DND-41 (cell line): ENCODE results near the gene TCF7L1.

ENCODE experiments used
- ATAC-seq: fragments of 200-7000 bp; cut with Tn5 transposase; 3 replicates; pipeline ENCODE4 v1.9.1; 2021; ENCODE audit warnings: low read depth; ENCODE audit not compliant: insufficient read depth
- DNase-seq: peaks from one replicate; pipeline ENCODE4 v3.0.0-alpha.2; 2020
- H2AFZ ChIP-seq: 2 replicates; pipeline ENCODE4 v1.6.0; 2012; ENCODE audit warnings: low read depth, low read length
- H3K27ac ChIP-seq: 2 replicates; pipeline ENCODE4 v1.5.1; 2012; ENCODE audit warnings: low read length, inconsistent platforms
- H3K27me3 ChIP-seq: fragments of 200-600 bp; sonication (generic); 2 replicates; pipeline ENCODE4 v1.6.0; 2012; ENCODE audit warnings: low read length, mild to moderate bottlenecking, inconsistent platforms; ENCODE audit not compliant: insufficient read depth, poor library complexity
- H3K36me3 ChIP-seq: 2 replicates; pipeline ENCODE4 v1.5.1; 2012; ENCODE audit warnings: low read length, inconsistent platforms; ENCODE audit not compliant: insufficient read depth
- H3K4me1 ChIP-seq: 2 replicates; pipeline ENCODE4 v1.5.1; 2012; ENCODE audit warnings: mild to moderate bottlenecking, low read length; ENCODE audit not compliant: insufficient read depth
- H3K4me2 ChIP-seq: 2 replicates; pipeline ENCODE4 v1.6.0; 2012; ENCODE audit warnings: mild to moderate bottlenecking, moderate library complexity, low read length, inconsistent platforms; ENCODE audit not compliant: insufficient read depth
- H3K4me3 ChIP-seq, 2 experiments: fragments of 200-600 bp in 1 of 2; shearing (Covaris generic) in 1 of 2; 2 replicates each; pipeline ENCODE4 v1.5.1; 2012 to 2016; ENCODE audit warnings: inconsistent platforms in 2 of 2, low read length in 2 of 2, mild to moderate bottlenecking in 2 of 2, low read depth in 1 of 2, moderate library complexity in 1 of 2
- H3K79me2 ChIP-seq: 2 replicates; pipeline ENCODE4 v1.6.0; 2012; ENCODE audit warnings: low read length, inconsistent platforms; ENCODE audit not compliant: insufficient read depth
- H3K9ac ChIP-seq: 2 replicates; pipeline ENCODE4 v1.6.0; 2012; ENCODE audit warnings: low read depth, mild to moderate bottlenecking, inconsistent platforms, low read length, moderate library complexity
- H3K9me3 ChIP-seq: 2 replicates; pipeline ENCODE4 v1.5.1; 2012; ENCODE audit warnings: low read length, moderate library complexity, mild to moderate bottlenecking, inconsistent platforms; ENCODE audit not compliant: insufficient read depth, severe bottlenecking
- H4K20me1 ChIP-seq: 2 replicates; pipeline ENCODE4 v1.6.0; 2012; ENCODE audit warnings: low read length; ENCODE audit not compliant: insufficient read depth
- CTCF ChIP-seq: IDR thresholded peaks from 2 replicates; pipeline ENCODE4 v1.5.1; 2012; ENCODE audit warnings: borderline replicate concordance, low read length, moderate library complexity, mild to moderate bottlenecking; ENCODE audit not compliant: poor library complexity, severe bottlenecking; ENCODE audit errors: extremely low read depth
- EZH2 ChIP-seq: IDR thresholded peaks from 3 replicates; pipeline ENCODE4 v1.6.1; 2012; ENCODE audit warnings: borderline replicate concordance, low read depth, mild to moderate bottlenecking, moderate library complexity, low read length, inconsistent platforms; ENCODE audit not compliant: severe bottlenecking

TCF7L1 gene

GRCh38 chr2:85183076-85183475 lies 49.9 kb downstream of the TCF7L1 start:
- peaks cover 5% of the 10 kb centered on the region for H3K27me3 ChIP-seq
- H3K36me3 ChIP-seq = no peaks in the 10 kb centered on the region
- H3K4me3 ChIP-seq = no peak overlapping the region
- H3K79me2 ChIP-seq = no peaks in the 10 kb centered on the region
- no peaks in the 10 kb centered on the region for H3K9me3 ChIP-seq
- DNase-seq (no peak), ATAC-seq (no peak)
- no peak overlapping the region for H3K27ac ChIP-seq
- H3K4me2 ChIP-seq = no peak overlapping the region
- no peak for TF ChIP-seq CTCF
- no peak for TF ChIP-seq EZH2
- no peaks in the 10 kb centered on the region for H3K4me1 ChIP-seq
- no peak overlapping the region for H2AFZ ChIP-seq
- H3K9ac ChIP-seq = no peak overlapping the region
- no peaks in the 10 kb centered on the region for H4K20me1 ChIP-seq

GRCh38 chr2:85183479-85183878 lies 50.3 kb downstream of the TCF7L1 start:
- H4K20me1 ChIP-seq = no peaks in the 10 kb centered on the region
- no peak overlapping the region for H3K27ac ChIP-seq
- no peak overlapping the region for H2AFZ ChIP-seq
- H3K79me2 ChIP-seq = no peaks in the 10 kb centered on the region
- no peak overlapping the region for H3K9ac ChIP-seq
- no peaks in the 10 kb centered on the region for H3K9me3 ChIP-seq
- H3K27me3 ChIP-seq = peaks cover 7% of the 10 kb centered on the region
- H3K4me2 ChIP-seq = no peak overlapping the region
- ATAC-seq = no peak
- no peak for TF ChIP-seq CTCF
- TF ChIP-seq EZH2 = no peak
- DNase-seq = no peak
- H3K4me3 ChIP-seq = no peak overlapping the region
- H3K4me1 ChIP-seq = no peaks in the 10 kb centered on the region
- H3K36me3 ChIP-seq = no peaks in the 10 kb centered on the region

- Histone ChIP-seq H3K27me3 (peaks cover 8% of the 10 kb centered on the region), H3K79me2 (no peaks in the 10 kb centered on the region), H3K4me2 (no peak overlapping the region), H2AFZ (no peak overlapping the region), H4K20me1 (no peaks in the 10 kb centered on the region), H3K4me3 (no peak overlapping the region), H3K27ac (no peak overlapping the region), H3K9ac (no peak overlapping the region), H3K4me1 (no peaks in the 10 kb centered on the region), H3K9me3 (no peaks in the 10 kb centered on the region), H3K36me3 (no peaks in the 10 kb centered on the region)
- TF ChIP-seq EZH2 = no peak
- no peak for TF ChIP-seq CTCF
- DNase-seq (no peak), ATAC-seq (no peak)
Measured at GRCh38 chr2:85184231-85184630, 51.0 kb downstream of the TCF7L1 start.

GRCh38 chr2:85184990-85185389 lies 51.8 kb downstream of the TCF7L1 start:
- TF ChIP-seq EZH2 = no peak
- no peak for TF ChIP-seq CTCF

More at GRCh38 chr2:85184990-85185389, 51.8 kb downstream of the TCF7L1 start:
- Histone ChIP-seq H2AFZ (no peak overlapping the region), H3K27ac (no peak overlapping the region), H4K20me1 (no peaks in the 10 kb centered on the region), H3K9ac (no peak overlapping the region), H3K4me1 (no peaks in the 10 kb centered on the region), H3K27me3 (peaks cover 10% of the 10 kb centered on the region), H3K9me3 (no peaks in the 10 kb centered on the region), H3K4me2 (no peak overlapping the region), H3K79me2 (no peaks in the 10 kb centered on the region), H3K4me3 (no peak overlapping the region), H3K36me3 (no peaks in the 10 kb centered on the region)
- no peak for DNase-seq
- ATAC-seq = no peak
